Measurements from ENCODE around the gene CLCN6. TPM values are rescaled to one million over a fixed set of nuclear protein-coding genes. Genes with fewer than 3 reads are reported as not detected.

CLCN6 gene
- total RNA-seq, 1 donor from 2014 or later, result 25.9 TPM

DNA sequence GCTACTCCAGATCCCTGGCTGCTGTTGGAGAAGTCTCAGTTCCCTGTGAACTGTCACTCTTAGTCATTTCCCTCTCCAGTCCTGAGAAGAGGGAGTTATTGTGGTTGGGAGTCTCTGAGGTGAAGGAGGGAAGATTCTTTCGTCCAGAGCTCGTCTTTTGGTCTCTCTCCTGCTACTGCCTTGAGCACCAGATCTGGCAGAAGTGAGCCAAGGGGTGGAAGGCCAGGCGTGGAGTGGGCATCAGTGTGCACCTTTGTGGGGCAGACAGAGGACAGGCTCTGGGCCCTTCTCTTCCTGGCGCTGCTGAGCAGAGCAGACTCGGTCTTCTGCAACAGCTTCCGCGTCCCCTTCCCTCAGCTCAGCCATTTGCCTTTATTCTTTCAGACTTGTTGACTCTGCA is 19.1 kb downstream of the CLCN6 start:
- DNase-seq (ENCODE audit: low spot score), result no peak

DNA sequence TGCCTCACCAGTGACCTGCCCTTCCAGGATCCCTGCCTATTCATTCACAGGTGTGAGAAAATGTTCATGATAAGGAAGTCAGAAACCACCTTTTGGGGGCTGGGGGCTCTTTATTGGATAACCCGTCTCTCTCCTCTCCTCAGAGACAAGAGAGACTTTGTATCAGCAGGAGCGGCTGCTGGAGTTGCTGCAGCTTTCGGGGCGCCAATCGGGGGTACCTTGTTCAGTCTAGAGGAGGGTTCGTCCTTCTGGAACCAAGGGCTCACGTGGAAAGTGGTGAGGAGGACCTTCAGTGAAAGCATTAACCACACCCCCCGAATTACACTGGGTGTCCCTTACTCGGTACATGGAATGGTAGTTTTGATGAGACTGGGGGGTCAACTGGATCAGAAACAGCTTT is 21.0 kb downstream of the CLCN6 start:
- DNase-seq (ENCODE audit: low spot score), result no peak

DNA sequence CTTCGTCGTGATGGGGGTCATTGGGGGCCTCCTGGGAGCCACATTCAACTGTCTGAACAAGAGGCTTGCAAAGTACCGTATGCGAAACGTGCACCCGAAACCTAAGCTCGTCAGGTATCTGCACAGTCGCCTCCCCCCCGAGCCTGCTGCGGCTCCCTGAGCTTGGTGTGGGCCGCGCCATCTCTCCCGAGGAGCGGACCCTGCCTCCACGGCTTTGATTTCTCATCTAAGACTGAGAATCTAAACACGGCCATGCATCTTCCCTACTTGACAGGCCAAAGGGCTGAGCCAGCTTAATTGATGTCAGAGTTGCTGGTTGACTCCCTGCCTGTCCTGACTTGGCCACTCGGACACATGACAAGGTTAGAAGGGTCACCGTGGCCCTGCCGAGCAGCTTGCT is 22.5 kb downstream of the CLCN6 start:
- no peak for DNase-seq (ENCODE audit: low spot score)

DNA sequence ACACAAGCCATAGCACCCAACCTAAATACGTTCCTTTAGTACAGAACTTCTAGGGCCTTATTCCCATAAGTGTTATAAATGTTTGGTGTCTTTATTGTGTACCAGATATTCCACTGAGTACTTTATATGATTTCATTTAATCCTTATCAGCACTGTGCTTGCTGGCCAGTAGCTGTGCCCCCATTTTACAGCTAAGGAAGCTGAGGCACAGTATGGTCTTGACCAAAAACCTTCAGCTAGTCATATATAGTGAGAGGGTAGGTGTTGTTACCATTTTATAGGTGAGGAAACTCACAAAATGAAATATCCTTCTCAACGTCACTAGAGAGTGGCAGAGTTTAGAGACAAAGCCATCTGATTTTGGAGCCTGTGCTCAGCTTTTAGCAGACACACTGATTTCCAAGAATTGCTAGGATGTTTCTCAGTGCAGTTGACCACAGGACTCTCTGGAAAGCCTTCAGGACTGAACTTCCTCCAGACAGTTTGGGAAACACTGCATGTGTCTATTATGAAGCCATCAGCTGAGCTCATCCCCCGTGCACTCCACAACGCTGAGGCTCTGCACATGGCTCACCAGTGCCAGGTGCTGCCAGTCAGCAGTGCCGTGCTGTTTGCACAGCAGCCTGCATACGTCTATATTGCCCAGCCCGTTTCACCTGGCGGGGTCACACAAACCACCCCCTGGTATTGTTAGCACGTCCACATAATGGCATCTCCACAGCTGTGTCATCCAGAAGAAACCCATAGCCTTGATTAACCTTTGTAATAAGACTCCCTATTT is 26.1 kb downstream of the CLCN6 start:
- DNase-seq (ENCODE audit: low spot score), result no peak

DNA sequence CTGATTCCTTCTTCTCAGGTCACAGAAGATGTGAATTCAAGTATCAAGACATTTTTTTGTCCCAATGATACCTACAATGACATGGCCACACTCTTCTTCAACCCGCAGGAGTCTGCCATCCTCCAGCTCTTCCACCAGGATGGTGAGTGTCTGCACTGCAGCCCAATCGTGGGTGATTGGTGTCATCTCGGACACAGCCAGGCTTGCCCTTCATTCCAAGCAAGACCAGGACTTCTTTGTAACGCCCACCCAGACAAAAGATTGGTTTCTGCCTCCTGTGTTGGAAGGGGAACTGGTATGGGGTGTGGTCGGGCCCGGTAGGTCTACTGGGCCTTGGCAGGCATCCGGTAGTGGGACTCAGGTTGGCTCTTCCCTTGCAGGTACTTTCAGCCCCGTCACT is 27.5 kb downstream of the CLCN6 start:
- DNase-seq (ENCODE audit: low spot score), result no peak

DNA sequence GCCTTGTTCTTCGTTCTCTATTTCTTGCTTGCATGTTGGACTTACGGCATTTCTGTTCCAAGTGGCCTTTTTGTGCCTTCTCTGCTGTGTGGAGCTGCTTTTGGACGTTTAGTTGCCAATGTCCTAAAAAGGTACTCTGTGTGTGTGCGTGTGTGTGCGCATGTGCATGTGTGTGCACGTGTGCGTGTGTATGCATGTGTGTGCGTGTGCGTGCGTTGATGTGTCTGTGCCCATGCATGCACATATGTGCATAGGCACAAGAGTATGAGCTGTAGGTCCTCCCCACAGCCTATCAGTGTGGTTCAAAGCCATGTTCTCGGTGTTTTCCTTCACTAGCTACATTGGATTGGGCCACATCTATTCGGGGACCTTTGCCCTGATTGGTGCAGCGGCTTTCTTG is 27.9 kb downstream of the CLCN6 start:
- DNase-seq (ENCODE audit: low spot score), result no peak

DNA sequence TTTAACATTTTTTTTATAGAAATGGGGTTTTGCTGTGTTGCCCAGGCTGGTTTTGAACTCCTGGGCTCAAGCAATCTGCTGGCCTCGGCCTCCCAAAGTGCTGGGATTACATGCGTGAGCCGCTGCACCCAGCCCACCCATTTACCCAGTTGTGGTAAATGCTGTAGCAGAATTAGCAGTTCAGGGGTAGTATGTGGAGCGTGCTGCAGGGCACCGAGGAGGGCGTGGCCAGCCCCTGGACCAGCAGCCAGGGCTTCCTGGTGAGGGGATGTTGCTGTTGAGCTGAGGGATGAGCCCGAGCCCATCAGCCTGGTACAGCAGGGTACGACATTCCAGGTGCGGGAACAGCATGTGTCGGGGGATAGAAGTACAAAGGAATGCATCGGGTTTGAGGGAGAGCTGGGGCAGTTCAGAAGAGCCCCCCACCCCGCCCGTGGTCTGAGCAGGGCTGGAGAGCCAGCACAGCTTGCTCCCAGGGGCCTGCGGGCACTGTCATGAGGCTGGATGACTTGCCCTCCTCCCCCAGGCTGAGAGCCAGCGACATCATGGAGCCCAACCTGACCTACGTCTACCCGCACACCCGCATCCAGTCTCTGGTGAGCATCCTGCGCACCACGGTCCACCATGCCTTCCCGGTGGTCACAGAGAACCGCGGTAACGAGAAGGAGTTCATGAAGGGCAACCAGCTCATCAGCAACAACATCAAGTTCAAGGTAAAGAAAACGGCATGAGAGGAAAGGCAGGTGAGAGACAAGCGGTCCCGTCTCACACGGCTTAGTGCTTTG is 29.6 kb downstream of the CLCN6 start:
- DNase-seq (ENCODE audit: low spot score), result no peak

DNA sequence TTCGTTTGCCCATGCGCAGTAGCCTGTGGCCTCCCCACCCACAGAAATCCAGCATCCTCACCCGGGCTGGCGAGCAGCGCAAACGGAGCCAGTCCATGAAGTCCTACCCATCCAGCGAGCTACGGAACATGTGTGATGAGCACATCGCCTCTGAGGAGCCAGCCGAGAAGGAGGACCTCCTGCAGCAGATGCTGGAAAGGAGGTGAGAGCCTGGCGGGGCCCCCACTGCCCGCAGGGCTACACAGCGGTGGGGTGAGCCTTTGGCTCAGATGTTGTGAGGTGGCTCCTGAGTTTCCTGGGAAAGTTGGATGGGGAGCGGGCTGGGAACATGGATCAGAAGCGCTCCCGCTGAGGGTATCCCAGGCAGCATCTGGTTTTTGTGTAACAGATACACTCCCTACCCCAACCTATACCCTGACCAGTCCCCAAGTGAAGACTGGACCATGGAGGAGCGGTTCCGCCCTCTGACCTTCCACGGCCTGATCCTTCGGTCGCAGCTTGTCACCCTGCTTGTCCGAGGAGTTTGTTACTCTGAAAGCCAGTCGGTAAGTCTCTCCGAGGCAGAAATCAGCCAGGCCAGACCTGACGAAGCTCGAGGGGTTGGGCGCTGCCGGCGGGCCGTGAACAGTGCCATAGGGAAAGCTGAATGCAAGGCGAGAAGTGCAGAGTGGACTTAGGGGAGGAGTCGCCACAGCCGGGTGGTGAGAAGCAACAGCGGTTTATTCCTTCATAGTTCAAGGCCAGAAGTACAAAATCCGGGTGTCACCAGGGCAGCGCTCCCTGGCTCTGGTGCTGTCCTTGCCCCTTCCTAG is 31.2 kb downstream of the CLCN6 start:
- no peak for DNase-seq (ENCODE audit: low spot score)

DNA sequence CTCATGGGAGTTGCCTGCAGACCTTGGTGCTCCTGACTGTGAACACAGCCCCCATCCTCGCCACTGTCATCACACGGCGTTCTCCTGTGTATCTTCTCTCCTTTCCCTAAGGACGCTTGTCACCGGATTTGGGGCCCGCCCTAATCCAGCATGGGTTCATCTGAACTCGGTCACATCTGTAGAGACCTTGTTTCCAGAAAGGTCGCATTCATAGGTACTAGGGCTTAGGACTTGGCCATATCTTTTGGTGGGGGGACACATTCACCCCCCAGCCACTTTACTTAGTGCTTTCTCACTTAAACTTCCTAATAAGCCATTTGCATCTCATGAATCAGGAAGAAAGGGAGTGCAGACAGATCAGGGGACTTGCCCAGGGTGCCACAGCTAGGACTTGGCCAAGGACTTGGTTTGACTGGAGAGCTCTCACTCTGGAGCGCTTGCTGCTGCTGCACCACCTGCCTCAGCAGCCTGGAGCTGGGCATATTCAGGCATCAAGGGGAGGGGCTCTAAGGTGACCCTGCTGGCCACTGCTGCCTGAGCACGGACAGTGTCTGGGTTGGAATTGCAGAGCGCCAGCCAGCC is 31.9 kb downstream of the CLCN6 start:
- DNase-seq (ENCODE audit: low spot score), result no peak

DNA sequence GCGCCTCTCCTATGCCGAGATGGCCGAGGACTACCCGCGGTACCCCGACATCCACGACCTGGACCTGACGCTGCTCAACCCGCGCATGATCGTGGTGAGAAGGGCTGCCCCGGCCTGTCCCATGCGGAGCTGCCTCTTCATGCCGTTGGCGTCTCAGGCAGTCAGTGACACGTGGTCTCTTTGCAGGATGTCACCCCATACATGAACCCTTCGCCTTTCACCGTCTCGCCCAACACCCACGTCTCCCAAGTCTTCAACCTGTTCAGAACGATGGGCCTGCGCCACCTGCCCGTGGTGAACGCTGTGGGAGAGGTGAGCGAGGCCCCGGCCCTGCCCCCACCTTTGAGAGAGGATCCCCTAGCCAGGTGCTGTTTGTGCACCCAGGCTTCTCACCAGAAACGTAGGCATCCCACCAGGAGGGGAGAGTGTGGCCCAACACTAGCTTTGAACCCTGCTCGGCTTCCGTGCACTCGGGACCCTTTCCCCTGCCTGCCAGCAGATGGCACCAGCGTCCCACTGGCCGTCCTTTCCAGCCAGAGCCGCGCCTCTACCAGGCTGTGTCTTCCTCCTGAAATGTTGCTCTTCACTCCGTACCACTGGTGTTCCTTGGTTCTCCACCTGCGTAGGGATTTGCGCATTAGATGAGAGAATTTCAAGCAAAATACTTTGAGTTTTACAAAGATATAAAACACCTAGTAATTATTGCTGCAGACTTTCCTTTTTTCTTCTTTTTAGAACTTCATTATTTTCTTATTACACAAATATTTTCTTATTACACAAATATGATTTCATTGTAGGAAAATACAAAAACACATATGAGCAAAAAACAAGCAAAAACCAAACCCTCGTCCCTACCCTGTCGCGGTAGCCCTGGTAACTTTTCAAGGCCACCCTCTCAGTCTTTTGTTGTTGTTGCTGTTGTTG is 32.6 kb downstream of the CLCN6 start:
- DNase-seq (ENCODE audit: low spot score), result peak; percentile 82

DNA sequence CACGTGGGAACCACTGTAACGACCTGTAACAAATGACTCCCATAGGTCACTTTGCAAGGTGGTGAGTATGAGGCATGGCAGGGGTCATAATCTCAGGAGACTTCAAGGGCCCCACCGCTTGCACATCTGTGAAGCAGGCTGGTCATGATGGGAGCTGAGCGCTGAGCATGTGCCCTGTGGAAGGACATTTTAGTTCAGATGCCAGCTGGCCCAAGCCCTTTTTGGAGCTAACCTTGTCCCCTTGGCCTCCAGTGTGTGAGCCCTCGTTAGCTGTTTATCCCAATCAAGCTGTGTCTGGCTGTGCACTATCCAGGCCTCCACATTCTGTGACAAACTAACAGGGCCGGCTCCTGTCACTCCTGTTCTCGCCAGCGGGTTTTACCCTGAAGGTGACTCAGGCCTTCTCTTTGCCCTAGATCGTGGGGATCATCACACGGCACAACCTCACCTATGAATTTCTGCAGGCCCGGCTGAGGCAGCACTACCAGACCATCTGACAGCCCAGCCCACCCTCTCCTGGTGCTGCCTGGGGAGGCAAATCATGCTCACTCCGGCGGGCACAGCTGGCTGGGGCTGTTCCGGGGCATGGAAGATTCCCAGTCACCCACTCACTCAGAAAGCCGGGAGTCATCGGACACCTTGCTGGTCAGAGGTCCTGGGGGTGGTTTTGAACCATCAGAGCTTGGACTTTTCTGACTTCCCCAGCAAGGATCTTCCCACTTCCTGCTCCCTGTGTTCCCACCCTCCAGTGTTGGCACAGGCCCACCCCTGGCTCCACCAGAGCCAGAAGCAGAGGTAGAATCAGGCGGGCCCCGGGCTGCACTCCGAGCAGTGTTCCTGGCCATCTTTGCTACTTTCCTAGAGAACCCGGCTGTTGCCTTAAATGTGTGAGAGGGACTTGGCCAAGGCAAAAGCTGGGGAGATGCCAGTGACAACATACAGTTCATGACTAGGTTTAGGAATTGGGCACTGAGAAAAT is 34.0 kb downstream of the CLCN6 start:
- no peak for DNase-seq (ENCODE audit: low spot score)

DNA sequence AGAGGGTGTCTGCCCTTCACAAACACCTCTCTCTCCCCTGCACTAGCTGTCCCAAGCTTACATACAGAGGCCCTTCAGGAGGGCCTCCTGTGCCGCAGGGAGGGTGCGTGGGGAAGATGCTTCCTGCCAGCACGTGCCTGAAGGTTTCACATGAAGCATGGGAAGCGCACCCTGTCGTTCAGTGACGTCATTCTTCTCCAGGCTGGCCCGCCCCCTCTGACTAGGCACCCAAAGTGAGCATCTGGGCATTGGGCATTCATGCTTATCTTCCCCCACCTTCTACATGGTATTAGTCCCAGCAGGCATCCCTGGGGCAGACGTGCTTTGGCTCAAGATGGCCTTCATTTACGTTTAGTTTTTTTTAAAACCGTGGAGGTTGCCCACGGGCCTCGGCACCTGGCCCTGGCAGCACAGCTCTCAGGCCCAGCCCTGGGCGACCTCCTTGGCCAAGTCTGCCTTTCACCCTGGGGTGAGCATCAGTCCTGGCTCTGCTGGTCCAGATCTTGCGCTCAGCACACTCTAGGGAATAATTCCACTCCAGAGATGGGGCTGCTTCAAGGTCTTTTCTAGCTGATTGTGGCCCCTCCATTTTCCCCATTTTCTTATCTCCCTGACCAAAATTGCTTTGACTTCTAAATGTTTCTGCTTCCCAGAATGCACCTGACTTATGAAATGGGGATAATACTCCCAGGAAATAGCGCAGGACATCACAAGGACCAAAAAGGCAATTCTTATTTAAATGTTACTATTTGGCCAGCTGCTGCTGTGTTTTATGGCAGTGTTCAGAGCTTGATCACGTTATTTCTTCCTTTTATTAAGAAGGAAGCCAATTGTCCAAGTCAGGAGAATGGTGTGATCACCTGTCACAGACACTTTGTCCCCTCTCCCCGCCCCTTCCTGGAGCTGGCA is 35.5 kb downstream of the CLCN6 start:
- no peak for DNase-seq (ENCODE audit: low spot score)

DNA sequence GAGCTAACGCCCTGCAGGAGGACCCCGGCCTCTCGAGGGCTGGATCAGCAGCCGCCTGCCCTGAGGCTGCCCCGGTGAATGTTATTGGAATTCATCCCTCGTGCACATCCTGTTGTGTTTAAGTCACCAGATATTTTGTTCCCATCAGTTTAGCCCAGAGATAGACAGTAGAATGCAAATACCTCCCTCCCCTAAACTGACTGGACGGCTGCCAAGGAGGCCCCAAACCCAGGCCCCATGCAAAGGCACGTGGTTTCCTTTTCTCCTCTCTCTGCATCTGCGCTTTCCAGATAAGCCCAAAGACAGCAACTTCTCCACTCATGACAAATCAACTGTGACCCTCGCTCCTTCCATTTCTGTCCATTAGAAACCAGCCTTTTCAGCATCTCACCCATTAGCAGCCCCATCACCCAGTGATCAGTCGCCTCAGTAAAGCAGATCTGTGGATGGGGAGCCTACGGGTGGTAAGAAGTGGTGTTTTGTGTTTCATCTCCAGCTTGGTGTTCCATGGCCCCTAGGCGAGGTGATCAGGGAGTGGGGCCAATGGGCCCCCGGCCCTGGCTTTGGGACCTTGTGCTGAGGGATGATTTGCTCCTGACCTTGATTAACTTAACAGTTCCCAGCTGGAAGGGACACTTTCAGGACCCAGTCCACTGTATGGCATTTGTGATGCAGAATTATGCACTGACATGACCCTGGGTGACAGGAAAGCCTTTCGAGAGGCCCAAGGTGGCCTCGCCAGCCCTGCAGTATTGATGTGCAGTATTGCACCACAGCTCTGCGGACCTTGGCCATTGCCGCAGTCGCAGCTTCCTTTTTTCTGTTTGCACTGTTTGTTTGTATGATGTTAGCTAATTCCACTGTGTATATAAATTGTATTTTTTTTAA is 36.4 kb downstream of the CLCN6 start:
- no peak for DNase-seq (ENCODE audit: low spot score)

DNA sequence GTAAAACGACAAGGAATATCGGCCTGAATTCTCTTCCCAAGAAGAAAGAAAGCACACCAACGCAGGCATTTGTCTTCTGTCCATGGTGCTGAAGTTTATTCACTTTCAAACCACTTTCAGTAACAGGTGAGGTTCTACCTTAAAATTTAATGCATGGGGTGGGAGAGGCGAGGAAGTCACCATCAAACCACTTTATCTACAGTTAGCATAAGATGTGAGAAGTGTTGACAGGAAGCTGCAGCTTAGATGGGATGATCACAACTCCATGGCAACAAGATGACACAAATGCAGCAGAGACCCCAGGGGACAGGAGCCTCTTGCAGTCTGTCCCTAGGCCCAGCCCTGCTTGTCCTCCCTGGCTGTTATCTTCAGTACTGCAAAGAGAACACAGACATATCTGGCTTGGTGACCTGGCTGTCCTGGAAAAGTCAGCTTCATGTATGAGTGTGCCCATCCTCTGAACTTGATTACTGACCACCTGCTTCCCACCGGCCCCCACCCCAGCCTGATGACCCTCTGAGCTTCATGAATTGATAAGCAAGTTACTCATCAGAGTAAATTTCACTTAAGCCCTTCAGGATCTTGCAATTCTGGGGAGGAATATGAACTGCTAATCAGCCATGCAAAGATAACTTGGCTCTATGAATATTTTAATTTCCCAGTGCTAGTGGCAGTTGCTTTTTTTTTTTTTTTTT is 39.8 kb downstream of the CLCN6 start:
- DNase-seq (ENCODE audit: low spot score), result no peak

DNA sequence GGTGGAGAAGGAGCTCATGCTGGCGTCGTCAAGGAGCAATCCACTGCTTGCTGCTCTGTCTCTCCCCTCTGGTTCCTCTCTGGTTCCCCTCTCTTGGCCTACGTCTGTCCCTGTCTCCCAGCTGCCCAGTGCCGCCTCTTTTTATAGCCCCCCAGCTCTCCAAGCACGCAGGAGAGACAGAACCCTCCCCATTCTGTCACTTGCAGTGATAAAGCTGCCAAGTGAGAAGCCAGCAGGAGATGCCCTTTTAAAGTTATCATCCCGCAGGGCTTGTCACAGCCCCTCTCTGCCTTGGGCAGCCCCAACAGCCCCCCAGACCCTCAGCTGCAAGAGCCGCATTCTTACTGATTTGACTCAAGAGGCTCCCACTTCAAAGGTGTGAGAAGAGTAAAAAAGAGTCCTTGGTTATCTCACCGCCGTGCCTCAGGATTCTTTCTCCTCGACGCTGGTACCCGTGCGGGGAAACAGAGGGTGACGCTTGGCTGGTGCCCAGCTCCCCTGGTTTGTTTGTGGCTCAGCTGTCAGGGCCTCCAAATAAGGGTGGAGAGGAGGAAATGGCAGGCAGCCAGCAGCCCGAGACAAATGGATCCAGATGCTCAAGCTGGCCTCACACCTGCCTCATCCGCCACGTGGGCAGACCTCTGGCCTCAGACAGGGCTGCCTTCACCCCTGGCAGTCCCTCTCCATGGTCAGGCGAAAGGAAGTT is 41.8 kb downstream of the CLCN6 start, which contains the start of gene NPPA:
TSS of gene NPPA (minus strand) at position 117 of the 706 bp plus-strand sequence. CDS start at position 18, 99 bp downstream.
- no peak for DNase-seq (ENCODE audit: low spot score)

DNA sequence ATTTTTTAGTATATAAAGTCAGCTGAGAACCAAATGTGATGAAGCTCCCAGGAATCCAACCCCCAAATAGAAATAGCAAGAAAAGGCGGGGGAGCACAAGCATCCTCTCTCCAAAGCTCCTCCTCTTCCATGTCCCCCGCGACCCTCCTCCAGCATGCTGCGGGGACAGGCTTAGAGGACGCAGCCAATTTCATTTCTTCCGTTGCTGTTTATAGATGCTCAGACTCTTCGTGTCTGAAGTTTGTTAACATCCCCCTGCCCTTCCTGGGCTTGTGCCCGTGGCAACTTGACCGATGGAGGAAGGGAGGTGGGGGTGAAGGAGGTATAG is 42.3 kb downstream of the CLCN6 start:
- no peak for DNase-seq (ENCODE audit: low spot score)
